ENCODE results near the gene ANKHD1.

DNA sequence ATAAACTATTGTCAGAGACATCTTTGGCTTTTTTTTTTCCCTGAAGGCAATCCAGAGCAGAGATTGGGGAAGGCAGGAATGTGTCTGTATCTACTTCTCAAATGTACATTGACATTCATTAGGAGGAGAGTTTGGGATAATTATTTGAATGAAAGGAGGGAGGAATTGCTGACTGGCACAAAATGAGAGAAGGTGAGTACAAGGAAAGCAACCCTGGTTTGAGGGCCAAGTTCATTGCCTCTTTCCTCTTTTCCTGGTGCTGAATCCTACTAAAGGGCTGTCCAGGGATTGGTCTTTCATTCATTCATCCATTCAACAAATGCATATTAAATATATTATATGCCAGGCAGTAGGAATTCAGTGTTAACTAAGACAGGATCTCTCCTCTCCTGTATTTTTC lies 18.8 kb upstream of the ANKHD1 start:
- TF ChIP-seq YY1 (IDR thresholded peaks at IDR 0.05; ENCODE audit: borderline replicate concordance in 1 of 3, control insufficient read depth in 1 of 3, extremely low read depth in 1 of 3, insufficient read depth in 3 of 3, insufficient read length in 1 of 3, insufficient replicate concordance in 2 of 3, low read depth in 1 of 3, low read length in 2 of 3) (no peak), CHD2 (IDR thresholded peaks at IDR 0.05; ENCODE audit: low read depth, low read length) (no peak), ERF (CRISPR knock-in tag; IDR thresholded peaks at IDR 0.05) (no peak), SETDB1 (IDR thresholded peaks at IDR 0.05; ENCODE audit: low read length) (no peak)
- TF ChIP-seq, protein P1, sequence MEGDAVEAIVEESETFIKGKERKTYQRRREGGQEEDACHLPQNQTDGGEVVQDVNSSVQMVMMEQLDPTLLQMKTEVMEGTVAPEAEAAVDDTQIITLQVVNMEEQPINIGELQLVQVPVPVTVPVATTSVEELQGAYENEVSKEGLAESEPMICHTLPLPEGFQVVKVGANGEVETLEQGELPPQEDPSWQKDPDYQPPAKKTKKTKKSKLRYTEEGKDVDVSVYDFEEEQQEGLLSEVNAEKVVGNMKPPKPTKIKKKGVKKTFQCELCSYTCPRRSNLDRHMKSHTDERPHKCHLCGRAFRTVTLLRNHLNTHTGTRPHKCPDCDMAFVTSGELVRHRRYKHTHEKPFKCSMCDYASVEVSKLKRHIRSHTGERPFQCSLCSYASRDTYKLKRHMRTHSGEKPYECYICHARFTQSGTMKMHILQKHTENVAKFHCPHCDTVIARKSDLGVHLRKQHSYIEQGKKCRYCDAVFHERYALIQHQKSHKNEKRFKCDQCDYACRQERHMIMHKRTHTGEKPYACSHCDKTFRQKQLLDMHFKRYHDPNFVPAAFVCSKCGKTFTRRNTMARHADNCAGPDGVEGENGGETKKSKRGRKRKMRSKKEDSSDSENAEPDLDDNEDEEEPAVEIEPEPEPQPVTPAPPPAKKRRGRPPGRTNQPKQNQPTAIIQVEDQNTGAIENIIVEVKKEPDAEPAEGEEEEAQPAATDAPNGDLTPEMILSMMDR (IDR thresholded peaks at IDR 0.05 in 2 of 3, conservative IDR thresholded peaks at IDR 0.05 in 1 of 3; ENCODE audit: insufficient read depth in 2 of 3, low read depth in 1 of 3, low read length in 3 of 3), result no peak
- TF ChIP-seq, protein P2, sequence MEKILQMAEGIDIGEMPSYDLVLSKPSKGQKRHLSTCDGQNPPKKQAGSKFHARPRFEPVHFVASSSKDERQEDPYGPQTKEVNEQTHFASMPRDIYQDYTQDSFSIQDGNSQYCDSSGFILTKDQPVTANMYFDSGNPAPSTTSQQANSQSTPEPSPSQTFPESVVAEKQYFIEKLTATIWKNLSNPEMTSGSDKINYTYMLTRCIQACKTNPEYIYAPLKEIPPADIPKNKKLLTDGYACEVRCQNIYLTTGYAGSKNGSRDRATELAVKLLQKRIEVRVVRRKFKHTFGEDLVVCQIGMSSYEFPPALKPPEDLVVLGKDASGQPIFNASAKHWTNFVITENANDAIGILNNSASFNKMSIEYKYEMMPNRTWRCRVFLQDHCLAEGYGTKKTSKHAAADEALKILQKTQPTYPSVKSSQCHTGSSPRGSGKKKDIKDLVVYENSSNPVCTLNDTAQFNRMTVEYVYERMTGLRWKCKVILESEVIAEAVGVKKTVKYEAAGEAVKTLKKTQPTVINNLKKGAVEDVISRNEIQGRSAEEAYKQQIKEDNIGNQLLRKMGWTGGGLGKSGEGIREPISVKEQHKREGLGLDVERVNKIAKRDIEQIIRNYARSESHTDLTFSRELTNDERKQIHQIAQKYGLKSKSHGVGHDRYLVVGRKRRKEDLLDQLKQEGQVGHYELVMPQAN (IDR thresholded peaks at IDR 0.05; ENCODE audit: borderline replicate concordance), result no peak
